Choroid plexus epithelial cell (primary cell): ENCODE data around the gene WFDC12.
"Not testable (repeated sequence)": the region's sequence is repeated elsewhere in the genome, so short reads cannot be mapped to it uniquely, and the experiment has no call there.

ENCODE experiments used
- DNase-seq: peaks from one replicate; pipeline ENCODE4 v3.0.0-alpha.2; 2010; ENCODE audit warnings: low read depth
- H3K4me3 ChIP-seq: 2 replicates; pipeline ENCODE4 v1.5.1; 2011; ENCODE audit warnings: low read depth, mild to moderate bottlenecking, control low read depth, low read length, moderate library complexity
- TF ChIP-seq, protein P1 (sequence below): conservative IDR thresholded peaks from 2 replicates; pipeline ENCODE4 v1.5.1; 2011; ENCODE audit warnings: low read depth, mild to moderate bottlenecking, control low read depth, inconsistent platforms, low read length, moderate library complexity

WFDC12 gene

DNA sequence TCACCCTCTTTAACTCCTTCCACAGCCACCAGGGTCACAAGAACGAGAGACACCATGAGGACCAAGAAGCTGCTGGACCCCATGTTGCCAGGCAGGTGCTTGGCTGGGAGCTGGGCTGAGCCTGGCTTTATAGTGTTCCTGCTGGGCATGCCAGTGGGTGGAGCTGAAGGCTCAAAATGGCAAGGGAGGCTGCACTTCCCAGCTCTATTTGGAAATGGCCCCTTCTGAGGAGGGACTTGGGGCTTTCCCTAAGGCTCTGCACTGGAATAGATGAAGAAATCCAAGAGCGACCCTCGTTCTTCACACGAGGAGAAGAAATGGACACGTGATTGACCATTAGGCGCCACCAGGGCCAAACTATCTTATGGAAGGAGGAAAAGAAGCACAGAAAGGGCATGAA is at the start of gene WFDC12:
Gene WFDC12, minus strand, starts transcription at position 101 of the 400 bp plus-strand sequence. Its CDS starts 18 bp downstream, at position 83.
- TF ChIP-seq, protein P1, sequence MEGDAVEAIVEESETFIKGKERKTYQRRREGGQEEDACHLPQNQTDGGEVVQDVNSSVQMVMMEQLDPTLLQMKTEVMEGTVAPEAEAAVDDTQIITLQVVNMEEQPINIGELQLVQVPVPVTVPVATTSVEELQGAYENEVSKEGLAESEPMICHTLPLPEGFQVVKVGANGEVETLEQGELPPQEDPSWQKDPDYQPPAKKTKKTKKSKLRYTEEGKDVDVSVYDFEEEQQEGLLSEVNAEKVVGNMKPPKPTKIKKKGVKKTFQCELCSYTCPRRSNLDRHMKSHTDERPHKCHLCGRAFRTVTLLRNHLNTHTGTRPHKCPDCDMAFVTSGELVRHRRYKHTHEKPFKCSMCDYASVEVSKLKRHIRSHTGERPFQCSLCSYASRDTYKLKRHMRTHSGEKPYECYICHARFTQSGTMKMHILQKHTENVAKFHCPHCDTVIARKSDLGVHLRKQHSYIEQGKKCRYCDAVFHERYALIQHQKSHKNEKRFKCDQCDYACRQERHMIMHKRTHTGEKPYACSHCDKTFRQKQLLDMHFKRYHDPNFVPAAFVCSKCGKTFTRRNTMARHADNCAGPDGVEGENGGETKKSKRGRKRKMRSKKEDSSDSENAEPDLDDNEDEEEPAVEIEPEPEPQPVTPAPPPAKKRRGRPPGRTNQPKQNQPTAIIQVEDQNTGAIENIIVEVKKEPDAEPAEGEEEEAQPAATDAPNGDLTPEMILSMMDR, result no peak
- no peak for DNase-seq
- no peak within 1 kb of the TSS for H3K4me3 ChIP-seq

DNA sequence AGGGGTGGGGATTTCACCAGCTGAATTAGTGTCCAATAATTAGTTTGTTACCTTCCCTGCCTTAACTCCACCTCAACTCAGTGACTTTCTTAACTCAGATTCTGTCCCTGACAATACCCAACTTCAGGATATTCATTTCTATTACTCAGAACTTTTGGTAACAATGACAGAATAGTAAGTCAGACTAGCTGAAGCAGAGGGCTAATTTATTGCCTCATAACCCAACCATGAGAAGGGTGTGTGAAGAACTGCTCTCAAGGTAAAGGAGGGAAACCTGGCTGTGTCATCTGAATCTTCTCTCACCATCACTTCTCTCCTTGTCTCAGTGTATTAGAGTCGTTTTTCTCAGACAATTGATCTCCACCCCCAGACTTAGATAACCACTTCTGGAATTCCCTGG is 49.3 kb upstream of the WFDC12 start:
- no peak for DNase-seq
- TF ChIP-seq, protein P1, result no peak
- H3K4me3 ChIP-seq, result no peak overlapping the region

DNA sequence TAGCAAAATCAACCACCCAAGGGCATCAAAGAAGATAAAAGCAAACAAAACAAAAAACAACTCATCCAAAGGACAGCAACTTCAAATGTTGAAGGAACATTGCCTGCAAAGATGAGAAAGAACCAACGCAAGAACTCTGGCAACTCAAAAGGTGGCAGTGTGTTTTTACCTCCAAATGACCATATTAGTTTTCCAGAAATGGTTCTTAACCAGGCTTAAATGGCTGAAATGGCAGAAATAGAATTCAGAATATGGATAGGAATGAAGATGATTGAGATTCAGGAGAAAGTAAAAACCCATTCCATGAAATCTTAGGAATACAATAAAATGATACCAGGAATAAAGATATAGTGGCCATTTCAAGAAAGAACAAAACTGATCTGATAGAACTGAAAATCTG is 40.6 kb upstream of the WFDC12 start:
- no peak for DNase-seq
- H3K4me3 ChIP-seq, result no peak overlapping the region
- TF ChIP-seq, protein P1, result no peak

- no peak overlapping the region for H3K4me3 ChIP-seq
- no peak for DNase-seq
- TF ChIP-seq, protein P1, result no peak
These were observed 39.0 kb upstream of the WFDC12 start for GRCh38 chr20:45163083-45163803.

- no peak overlapping the region for H3K4me3 ChIP-seq
- TF ChIP-seq, protein P1, result no peak
- DNase-seq, result peak; percentile 78
These were observed 33.7 kb upstream of the WFDC12 start for GRCh38 chr20:45157962-45158361.

GRCh38 chr20:45156713-45157112 is 32.4 kb upstream of the WFDC12 start:
- DNase-seq, result no peak
- TF ChIP-seq, protein P1, result no peak
- no peak overlapping the region for H3K4me3 ChIP-seq

DNA sequence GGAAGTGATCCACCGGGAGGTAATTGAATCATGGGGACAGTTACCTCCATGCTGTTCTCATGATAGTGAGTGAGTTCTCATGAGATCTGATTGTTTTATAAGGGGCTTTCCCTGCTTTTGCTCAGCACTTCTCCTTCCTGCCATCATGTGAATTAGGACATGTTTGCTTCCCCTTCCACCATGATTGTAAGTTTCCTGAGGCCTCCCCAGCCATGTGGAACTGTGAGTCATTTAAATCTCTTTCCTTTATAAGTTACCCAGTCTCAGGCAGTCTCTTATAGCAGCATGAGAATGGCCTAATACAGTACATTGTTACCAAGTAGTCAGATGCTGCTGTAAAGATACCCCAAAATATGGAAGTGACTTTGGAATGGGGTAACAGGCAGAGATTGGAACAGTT is 30.5 kb upstream of the WFDC12 start:
- not testable (repeated sequence) for DNase-seq, H3K4me3 ChIP-seq
